CD4-positive, alpha-beta T cell treated with Interleukin-17A for 4 hours (primary cell): Measurements from ENCODE around the gene MTF2.
"Not testable (repeated sequence)": the region's sequence is repeated elsewhere in the genome, so short reads cannot be mapped to it uniquely, and the experiment has no call there.

Source experiments
- DNase-seq: peaks from one replicate; pipeline ENCODE4 v3.0.0-alpha.2; 2020; ENCODE audit warnings: mixed read lengths

MTF2 gene

GRCh38 chr1:93078986-93079654, at the start of gene MTF2:
Gene MTF2 (plus strand): TSS chr1:93079283. CDS start chr1:93079527, 244 bp downstream.
- DNase-seq, result peak; percentile 93

- DNase-seq, result peak; percentile 27
Measured at GRCh38 chr1:93029317-93029716, 49.8 kb upstream of the MTF2 start.

GRCh38 chr1:93030191-93030590, 48.9 kb upstream of the MTF2 start:
- not testable (repeated sequence) for DNase-seq

GRCh38 chr1:93031711-93032110, 47.4 kb upstream of the MTF2 start:
- DNase-seq, result no peak

- no peak for DNase-seq
Measured at GRCh38 chr1:93033029-93033428, 46.1 kb upstream of the MTF2 start.

- DNase-seq, result no peak
Measured at GRCh38 chr1:93033785-93034184, 45.3 kb upstream of the MTF2 start.

GRCh38 chr1:93034397-93034796, 44.7 kb upstream of the MTF2 start:
- DNase-seq, result no peak

GRCh38 chr1:93036672-93037071, 42.4 kb upstream of the MTF2 start:
- no peak for DNase-seq

GRCh38 chr1:93042187-93043056, 36.7 kb upstream of the MTF2 start:
- DNase-seq, result peak; percentile 28

- no peak for DNase-seq
Measured at GRCh38 chr1:93043057-93043557, 36.0 kb upstream of the MTF2 start.

GRCh38 chr1:93047618-93048017, 31.5 kb upstream of the MTF2 start:
- DNase-seq, result no peak

GRCh38 chr1:93051961-93052360, 27.1 kb upstream of the MTF2 start:
- DNase-seq, result no peak

- no peak for DNase-seq
Measured at GRCh38 chr1:93056214-93056613, 22.9 kb upstream of the MTF2 start.

- DNase-seq, result no peak
Measured at GRCh38 chr1:93056649-93057048, 22.4 kb upstream of the MTF2 start.

- DNase-seq, result peak; percentile 57
Measured at GRCh38 chr1:93061895-93062792, 16.9 kb upstream of the MTF2 start.

- no peak for DNase-seq
Measured at GRCh38 chr1:93076268-93076667, 2.8 kb upstream of the MTF2 start.

GRCh38 chr1:93078203-93078602, 880 bp upstream of the MTF2 start:
- no peak for DNase-seq

GRCh38 chr1:93078638-93078985, 471 bp upstream of the MTF2 start:
- no peak for DNase-seq

GRCh38 chr1:93079685-93080141, 630 bp downstream of the MTF2 start:
- peak; percentile 32 for DNase-seq

GRCh38 chr1:93080179-93080823, 1.2 kb downstream of the MTF2 start:
- DNase-seq, result no peak

GRCh38 chr1:93081716-93082115, 2.6 kb downstream of the MTF2 start:
- DNase-seq, result no peak

- DNase-seq, result no peak
Measured at GRCh38 chr1:93082313-93082712, 3.2 kb downstream of the MTF2 start.
